GM12801 (cell line): Measurements from ENCODE around the gene TCN1.

Experiments
- TF ChIP-seq, protein P1 (sequence below): IDR thresholded peaks from one replicate; pipeline ENCODE4 v1.5.1; 2011; ENCODE audit warnings: control low read depth; ENCODE audit not compliant: insufficient read length; ENCODE audit errors: extremely low read depth

TCN1 gene

DNA sequence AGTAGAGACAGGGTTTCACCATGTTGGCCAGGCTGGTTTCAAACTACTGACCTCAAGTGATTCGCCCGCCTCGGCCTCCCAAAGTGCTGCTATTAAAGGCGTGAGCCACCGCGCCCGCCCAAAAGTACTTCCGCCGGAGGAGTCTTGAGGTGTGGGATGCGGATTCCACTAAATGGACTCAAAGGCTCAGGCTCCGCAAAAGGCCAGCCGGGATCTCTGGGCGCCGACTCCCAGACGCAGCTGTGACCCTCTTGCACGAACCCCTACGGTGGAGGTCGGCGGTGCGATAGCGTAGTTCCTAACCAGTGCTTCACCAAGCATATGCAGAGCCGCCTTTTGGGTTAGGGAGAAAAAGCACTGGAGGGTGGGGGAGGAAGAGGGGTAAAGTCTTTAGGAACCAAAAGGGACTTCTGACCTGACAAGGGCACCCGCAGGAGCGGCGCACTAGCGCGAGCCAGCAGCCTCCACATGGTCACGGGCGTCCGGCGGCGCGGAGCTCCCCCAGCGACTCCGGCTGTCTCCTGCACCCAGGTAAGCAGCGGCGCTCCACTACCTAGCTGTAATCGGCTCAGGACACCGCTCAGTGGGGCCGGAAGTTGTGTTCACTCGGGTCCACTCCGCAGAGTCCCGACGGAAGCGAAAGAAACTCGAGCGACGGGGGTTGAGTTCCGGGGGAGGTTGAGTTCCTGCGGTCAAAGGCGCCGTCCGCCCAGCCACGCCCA is 55.9 kb downstream of the TCN1 start, which contains the start of gene MRPL16:
MRPL16 (minus strand) TSS at position 590 of the 722 bp plus-strand sequence; CDS start at position 470, 120 bp downstream.
- TF ChIP-seq, protein P1, sequence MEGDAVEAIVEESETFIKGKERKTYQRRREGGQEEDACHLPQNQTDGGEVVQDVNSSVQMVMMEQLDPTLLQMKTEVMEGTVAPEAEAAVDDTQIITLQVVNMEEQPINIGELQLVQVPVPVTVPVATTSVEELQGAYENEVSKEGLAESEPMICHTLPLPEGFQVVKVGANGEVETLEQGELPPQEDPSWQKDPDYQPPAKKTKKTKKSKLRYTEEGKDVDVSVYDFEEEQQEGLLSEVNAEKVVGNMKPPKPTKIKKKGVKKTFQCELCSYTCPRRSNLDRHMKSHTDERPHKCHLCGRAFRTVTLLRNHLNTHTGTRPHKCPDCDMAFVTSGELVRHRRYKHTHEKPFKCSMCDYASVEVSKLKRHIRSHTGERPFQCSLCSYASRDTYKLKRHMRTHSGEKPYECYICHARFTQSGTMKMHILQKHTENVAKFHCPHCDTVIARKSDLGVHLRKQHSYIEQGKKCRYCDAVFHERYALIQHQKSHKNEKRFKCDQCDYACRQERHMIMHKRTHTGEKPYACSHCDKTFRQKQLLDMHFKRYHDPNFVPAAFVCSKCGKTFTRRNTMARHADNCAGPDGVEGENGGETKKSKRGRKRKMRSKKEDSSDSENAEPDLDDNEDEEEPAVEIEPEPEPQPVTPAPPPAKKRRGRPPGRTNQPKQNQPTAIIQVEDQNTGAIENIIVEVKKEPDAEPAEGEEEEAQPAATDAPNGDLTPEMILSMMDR = no peak

GRCh38 chr11:59807047-59807610 is 59.2 kb downstream of the TCN1 start:
- TF ChIP-seq, protein P1 = no peak

- TF ChIP-seq, protein P1 = no peak
Measured at GRCh38 chr11:59804061-59804460, 62.2 kb downstream of the TCN1 start.
